ENCODE measurements around the gene CDT1. TPM values are rescaled to one million over a fixed set of nuclear protein-coding genes. Genes with fewer than 3 reads are reported as not detected.

Gene CDT1
- polyA plus RNA-seq, 10 donors, result 2.9 to 18.6 (median 8.1) TPM

DNA sequence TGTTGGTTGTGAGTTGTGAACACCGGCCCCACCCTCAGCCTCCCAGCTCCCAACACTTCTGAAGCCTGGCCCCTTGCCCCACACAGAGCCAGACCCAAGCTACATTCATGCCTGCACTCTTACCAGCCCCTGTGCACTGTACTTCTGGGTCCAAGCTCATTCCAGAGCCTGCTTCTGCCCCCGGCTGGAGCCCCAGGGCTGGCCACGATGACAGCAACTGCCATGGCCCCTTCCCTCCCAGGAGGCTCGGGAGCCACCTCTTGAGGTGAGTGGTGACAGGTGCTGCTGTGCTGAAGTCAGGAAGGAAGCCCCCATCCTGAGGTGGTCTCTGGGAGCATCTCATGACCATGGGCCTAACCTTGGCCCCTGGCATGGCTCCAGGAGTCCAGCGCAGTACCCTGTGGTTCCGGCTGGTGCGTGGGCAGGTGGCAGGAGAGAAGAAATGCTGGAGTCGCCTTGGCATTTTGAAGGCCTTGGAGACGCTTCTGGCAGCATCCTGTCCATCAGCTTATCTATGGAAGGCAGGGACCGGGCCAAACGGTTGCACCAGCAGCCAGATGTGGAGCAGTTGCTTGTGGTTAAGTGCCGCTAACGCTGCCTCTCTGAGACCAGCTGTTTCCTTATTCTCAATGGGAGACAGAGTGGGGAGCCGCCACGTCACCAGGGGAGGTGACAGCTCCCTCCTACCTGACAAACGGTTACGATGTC, 3.9 kb upstream of the CDT1 start:
- no peak for DNase-seq

DNA sequence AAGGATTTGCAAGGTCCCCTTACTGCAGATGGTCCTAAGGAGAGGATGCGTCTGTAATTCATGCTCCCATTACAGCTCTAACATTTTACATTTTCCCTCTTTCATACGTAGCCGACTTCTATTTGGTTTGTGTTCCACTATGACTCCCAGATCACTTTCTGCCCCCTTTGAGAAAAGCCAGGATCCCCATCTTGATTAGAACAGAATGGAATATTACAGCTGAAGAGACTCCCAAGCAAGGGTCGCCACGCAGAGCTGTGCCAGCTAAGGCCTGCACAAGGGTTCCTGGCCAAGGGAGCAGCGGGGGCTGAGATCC, 3.4 kb upstream of the CDT1 start:
- DNase-seq, result no peak

DNA sequence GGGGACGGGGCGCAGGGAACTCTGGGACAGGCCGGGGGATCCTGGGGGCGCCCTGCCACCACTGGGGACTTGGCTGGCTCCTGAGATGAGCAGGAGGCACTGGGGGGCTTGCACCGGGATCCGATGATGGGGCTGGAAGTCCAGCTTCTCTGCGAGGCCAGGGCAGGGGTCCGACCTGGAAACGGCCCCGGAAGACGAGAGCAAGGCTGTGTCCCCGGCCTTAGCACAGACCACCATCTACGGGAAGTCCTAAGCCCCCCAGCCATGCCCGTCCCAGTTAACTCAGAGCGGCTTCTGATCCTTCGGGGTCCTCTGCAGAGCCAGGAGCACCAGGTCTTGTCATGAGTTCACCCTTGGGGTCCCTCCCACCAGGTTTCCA, 573 bp downstream of the CDT1 start:
- no peak for DNase-seq

DNA sequence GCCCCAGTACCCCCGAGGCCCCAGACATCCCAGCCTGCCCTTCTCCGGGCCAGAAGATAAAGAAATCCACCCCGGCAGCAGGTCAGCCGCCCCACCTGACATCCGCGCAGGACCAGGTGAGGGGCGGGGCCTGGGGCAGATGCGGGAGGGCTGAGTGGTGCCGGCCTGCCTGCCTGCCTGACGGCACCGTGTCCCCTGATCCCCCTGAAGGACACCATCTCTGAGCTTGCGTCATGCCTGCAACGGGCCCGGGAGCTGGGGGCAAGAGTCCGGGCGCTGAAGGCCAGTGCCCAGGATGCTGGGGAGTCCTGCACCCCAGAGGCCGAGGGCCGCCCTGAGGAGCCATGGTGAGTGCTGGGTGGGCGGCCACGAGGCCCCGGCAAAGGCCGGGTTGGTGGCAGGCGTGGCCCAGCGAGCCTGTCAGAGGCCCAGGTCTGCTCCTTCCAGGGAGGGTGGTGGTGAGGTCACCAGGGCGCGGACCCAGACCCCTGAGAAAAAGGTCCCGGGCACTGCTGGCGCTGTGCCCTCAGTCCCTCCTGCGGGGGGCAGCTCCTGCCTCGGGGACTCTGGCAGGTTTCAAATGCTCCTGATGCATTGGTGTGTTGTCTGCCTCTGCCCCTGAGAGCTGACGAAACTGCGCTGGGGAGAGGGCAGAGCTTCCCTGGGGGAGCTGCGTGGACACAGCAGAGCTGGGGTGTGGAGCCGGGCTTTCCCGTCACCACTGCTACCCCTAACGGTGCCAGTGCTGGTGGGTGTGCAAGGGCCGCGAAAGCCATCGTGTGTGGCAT, 1.2 kb downstream of the CDT1 start:
- no peak for DNase-seq

DNA sequence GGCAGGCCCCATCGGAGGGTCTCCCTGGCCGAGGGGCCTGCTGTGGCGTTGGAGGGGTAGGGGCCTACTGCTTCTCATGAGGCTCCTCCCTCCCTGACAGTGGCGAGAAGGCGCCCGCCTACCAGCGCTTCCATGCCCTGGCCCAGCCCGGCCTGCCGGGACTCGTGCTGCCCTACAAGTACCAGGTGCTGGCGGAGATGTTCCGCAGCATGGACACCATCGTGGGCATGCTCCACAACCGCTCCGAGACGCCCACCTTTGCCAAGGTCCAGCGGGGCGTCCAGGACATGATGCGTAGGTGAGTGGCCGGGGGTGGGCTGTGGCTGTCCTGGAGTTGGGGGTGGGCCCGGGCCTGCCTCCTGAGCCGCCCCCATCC, 1.7 kb downstream of the CDT1 start:
- DNase-seq, result no peak

DNA sequence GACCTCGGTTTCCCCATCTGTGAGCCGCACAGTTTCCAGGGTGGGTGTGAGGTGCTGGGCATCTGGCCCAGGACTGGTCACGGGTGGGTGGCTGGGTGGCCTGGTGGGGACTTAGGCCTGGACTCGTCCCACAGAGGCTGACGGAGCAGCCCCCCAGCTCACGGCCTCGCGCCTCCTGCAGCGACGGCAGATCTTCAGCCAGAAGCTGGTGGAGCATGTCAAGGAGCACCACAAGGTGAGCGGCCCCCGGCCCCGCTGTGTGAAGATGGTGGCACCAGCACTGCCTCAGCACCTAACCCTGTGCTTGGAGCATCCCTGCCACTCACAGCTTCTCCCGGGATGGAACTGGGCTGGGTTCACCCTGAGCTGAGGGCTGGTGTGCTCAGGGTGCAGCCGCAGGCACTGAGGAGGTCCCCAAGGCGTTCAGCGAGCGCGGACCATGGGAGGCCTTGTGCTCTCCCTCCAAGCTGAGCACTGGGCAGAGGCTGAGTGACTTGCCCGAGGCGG, 2.4 kb downstream of the CDT1 start:
- DNase-seq, result no peak

DNA sequence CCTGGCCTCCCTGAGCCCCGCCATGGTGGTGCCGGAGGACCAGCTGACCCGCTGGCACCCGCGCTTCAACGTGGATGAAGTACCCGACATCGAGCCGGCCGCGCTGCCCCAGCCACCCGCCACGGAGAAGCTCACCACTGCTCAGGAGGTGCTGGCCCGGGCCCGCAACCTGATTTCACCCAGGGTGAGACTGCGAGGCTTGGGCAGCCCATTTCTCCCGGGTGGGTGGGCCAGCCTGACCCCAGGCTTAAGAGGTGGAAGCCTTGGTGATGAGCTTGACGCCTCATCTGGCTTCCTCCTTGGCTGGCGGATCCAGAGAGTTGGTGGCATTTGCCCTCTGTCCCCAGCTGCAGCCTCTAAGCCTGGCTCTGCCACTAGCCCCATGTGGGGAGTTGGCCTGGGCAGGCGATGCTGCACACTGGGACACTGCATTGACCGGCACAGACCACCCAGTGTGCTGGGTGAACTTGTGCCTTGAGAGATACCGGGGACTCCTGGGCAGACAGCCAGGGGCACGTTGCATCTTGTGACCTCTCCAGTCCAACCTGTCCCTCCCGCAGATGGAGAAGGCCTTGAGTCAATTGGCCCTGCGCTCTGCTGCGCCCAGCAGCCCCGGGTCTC, 3.0 kb downstream of the CDT1 start:
- DNase-seq, result no peak

DNA sequence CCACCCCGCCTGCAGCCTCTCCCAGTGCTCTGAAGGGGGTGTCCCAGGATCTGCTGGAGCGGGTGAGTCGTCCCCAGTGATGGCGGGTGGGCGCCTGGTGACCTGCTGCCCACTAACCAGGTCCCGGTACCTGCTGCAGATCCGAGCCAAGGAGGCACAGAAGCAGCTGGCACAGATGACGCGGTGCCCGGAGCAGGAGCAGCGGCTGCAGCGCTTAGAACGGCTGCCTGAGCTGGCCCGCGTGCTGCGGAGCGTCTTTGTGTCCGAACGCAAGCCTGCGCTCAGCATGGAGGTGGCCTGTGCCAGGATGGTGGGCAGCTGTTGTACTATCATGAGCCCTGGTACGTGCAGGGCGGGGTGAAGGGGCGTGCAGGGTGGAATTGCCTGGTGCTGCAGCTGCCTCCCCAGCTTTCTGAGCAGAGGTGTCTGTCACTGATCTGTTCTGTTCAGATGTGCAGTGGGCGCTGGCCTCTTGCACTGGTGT, 3.6 kb downstream of the CDT1 start:
- peak in 2 of 3 donors; percentile 62 to 69 for DNase-seq

DNA sequence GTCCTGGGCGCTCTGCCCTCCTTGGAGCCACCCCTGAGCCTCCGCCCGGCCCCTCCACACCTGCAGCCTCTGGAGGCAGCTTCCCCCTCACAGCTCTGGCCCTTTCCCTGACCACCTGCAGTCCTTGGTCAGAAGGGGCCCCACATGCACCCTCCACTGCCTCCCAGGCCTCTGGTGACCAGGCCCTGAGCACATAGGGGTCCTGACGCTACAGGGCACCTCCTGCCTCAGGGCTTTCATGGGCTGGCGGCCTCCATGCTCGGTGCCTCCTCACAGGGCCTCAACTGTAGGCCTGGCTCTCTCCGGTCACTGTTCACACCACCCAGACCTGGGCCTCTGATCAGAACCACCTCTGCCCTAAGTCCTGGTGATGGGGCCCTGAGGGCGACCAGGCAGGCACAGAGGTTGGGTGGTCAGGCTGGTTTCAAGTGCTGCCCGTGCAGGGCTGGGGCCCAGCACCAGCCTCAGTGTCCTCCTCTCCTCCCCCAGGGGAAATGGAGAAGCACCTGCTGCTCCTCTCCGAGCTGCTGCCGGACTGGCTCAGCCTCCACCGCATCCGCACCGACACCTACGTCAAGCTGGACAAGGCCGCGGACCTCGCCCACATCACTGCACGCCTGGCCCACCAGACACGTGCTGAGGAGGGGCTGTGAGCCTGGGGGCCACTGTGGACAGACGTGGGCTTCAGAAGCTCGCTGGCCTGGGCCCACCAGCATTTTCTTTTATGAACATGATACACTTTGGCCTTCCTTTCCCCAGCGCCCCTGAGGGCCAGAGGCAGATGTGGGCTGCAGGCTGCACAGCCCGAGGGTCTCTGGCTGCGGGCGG, 4.3 kb downstream of the CDT1 start:
- no peak for DNase-seq

DNA sequence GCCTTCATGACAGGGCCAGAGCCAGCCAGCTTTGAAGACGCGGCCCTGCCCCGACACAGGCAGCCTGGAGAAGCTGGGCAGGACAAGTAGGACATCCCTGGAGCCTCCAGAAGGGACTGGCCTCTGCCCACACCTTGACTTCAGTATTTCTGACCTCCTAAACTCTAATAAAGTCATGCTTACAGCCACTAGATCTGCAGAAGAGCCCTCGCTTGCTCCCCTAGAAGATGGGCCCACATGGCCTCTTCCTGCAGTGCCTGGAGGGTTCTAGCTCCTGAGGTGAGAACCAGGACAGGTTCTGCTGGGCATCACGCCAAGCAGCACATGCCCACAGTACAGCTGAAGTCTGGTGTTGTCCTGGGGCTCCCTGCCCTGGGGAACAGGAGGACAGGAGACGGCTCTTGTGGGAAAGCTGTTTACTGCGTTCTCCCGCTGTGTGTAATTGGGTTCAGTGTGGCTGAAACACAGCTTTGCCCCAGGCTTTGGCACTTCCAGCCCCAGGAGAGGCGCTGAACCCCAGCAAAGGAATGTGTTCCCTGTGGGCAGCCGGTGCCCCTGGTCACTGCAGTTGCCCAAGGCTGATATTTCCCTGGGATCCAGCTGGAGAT, 5.6 kb downstream of the CDT1 start:
- no peak for DNase-seq

DNA sequence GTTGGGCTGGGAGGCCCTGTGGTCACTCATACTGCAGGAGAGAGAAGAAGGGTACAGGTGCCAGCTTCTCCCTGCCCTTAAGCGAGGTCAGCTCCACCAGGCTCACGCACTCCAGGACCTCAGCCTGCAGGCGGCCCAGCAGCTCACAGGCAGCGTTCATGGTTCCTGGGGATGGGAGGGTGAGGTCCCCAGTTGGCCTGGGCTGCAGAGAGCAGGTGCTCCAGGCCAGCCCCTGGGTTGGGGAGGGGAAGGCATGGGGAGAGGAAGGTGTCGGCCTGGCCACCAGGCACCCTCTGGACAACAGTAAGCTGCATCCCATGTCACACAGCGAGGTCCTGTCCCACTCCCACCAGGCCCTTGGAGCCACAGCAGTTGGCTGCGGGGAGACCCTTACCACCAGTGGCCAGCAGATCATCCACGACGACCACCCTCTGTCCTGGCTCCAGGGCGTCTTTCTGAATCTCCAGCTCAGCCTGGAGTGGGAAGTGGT, 6.1 kb downstream of the CDT1 start:
- no peak for DNase-seq

DNA sequence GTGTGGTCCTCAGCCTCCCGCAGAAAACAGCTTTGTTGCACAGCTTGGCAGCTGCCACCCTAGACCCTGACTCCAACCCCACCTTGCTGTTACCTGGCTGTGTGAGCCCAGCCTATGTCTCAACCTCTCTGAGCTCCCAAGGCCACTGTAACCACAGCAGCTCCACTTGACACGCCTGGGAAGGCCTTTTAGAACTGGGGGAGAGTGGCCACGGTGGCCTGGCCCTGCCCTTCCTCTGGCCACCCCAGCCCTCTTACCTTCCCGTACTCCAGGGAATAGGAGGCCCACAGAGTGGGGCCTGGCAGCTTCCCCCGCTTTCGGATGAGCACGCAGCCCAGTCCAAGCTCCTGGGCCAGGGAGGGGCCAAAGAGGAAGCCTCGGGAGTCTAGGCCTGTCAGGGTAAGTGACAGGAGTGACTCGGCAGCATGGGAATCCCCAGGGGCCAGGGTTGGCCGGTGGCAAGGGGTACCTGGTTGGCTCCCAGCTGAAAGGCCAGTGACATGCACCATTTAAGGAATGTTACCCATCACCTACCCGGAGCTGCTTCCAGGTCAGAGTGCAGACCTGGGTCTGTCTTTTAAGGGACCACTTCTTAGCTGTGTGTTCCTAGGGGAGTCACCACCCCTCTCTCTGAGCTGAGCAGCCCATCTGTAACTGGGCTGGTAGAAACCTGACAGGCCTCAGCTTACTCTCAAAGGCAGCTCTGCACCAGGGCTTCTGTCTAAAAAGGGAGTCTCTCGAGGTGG, 6.8 kb downstream of the CDT1 start:
- no peak for DNase-seq

DNA sequence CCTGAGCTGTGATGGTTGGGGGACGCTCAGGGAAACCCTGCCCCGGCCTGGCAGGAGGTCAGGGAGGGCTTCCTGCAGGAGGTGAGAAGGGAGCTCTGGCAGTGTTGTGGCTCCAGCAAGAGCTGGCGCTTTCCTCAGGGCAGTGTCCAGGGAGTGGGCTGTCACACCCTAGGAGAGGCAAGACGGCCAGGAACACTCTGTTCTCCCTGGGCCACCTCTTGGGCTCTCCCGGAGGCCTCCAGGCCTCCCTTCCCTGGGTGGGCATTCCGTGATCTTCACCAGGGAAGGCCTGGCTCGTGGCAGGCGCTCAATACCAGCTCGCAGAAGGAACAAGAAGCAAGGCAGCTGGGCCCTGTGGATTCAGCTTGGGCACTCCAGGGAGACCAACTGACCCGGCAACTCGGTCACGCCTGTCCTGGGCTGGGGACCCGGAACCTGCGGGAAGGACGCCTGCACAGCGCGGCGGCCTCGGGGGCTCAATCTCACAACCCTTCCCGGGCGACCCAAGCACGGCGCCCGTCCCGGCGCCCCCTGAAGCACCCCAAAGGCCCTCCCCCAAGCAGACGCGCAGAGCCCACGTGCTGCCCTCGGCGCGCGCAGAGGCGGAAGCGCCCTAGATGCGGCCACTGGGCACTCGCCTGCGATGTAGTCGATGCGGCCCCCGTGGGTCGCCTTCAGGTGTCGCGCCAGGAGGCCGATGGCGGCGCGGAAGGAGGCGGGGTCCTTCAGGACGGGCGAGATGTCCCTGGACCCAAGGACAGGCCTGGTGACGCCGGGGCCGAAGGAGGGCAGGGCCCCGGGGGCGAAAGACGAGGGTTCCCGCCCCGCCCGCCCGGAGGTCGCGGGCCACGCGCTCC, 7.6 kb downstream of the CDT1 start:
- peak; percentile 87 to 96 (median 91) for DNase-seq

DNA sequence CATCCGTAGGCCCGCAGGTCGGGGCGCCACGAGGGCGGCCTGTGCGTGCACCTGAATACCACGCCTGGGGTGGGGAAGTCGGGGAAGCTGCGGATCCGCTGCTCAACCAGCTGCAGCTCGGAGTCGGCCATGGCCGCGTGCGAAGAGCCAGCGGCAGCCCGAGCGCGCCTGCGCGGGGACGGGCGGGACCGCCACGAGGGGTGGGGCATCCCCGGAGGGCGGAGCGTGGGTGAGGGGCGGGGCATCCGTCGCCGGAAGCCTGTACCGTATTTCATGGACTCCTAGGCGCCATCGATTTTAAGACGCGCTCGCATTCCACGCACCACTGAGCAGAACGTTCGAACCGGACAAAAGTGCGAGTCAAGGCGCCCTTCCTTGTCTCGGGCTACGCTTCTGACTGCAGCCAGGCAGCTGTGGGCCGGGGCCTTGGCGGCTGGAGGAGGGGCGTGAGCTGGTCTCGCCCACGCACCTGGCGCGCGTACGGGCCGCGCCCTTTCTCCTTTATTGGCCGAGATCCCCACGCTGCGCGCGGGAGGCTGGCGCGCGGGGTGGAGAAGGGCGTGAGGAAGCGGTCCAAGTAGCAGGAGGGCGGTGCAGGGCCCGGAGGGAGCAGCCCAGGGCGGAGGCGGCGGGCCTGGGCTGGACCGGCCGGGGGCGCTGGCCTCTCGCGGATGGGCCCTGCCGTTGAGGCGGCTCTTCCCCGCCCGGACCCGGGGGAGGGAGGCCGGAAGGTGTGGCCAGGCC, 8.4 kb downstream of the CDT1 start, which contains the start of gene APRT:
TSS of gene APRT (minus strand) at position 160 of the 744 bp plus-strand sequence. CDS start at position 131, 29 bp downstream.
- peak; percentile 93 to 98 (median 95) for DNase-seq

DNA sequence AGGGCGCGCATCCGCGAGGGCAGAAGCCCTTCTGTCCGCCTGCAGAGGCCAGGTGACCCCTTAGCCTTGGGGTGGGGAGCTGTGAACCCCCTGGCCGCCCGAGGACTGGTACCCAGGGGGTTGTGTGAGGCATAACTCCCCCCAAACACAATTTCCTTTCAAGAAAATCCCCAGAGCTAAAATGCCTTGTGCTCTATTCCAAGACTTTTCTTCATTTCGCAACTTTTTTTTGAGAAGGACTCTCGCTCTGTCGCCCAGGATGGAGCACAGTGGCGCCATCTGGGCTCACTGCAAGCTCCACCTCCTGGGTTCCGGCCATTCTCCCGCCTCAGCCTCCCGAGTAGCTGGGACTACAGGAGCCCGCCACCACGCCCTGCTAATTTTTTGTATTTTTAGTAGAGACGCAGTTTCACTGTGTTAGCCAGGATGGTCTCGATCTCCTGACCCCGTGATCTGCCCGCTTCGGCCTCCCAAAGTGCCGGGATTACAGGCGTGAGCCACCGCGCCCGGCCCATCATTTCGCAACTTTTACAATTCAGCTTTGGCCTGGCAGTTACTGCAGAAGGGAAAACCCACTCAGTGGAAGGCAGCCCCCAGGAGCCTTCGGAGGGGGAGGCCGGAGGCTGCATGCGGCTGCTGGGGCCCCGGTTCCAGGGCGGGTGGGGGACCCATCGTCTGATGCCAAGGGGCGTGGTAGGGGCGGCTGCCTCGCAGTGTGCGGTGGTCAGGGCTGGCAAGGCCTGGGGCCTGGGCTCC, 9.1 kb downstream of the CDT1 start:
- DNase-seq, result peak in 1 of 3 donors; percentile 46

DNA sequence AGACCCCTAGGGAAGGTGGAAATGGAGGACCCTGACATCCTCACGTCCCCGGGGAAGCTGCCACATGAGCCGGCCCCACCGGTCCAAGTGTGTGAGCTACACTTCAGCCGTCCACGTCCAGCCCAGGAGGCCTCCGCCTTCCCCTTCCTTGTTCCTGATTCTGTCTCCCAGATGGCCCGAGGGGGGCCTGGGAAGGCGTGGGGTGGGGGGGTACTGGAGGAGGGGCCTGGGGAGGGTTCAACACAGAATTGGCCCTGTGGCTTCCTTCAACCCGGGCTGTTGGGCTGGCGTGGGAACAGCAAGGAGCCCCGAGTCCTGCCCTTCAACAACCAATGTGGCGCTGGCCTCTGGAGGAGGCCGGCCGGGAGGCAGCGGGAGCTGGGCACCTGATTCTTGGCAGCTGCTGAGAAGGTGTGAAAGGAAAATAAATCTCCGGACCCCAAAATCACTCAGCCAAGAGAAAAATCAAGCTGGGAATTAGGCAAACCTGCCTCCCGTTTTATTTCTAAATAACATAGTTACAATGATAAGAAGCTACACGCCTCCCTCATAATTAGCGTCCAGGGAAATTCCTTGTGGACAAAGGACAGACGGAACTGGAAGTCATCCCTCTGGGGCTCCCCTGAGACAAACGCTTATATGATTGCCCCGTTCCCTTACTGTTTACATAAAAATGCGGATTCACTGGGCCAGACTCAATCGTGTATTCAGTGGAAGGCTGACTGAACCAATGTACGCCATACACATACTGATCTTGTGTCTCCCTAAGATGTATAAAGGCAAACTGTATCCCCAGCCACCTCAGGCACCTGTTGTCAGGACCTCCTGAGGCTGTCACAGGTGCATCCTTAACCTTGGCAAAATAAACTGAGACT, 9.9 kb downstream of the CDT1 start:
- DNase-seq, result no peak

DNA sequence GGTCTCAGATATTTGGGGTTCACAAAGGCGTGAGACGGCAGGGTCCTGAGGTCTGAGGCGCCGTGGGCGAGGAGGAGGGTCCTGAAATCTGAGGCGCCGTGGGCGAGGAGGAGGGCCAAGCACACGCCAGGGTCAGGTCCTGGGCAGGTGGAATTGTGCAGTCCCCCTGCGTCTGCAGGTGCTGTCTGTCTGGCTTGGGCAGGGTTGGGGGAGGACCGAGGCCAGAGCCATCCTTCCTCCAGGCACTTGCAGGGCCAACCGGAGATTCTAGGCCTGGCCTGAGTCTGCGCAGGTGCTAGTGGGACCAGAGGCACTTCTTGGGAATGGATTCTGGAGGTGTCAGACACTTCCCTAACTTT, 10.5 kb downstream of the CDT1 start:
- no peak for DNase-seq
